Ecto neural progenitor cell (in vitro differentiated cells): ENCODE measurements around the gene RNF207.

Experiments used
- DNase-seq: peaks from one replicate; pipeline ENCODE4 v3.0.0-alpha.2; 2018; ENCODE audit warnings: low spot score

RNF207 gene

GRCh38 chr1:6269720-6270400 lies 63.9 kb downstream of the RNF207 start:
- DNase-seq = no peak

GRCh38 chr1:6270401-6270800 lies 64.5 kb downstream of the RNF207 start:
- no peak for DNase-seq
